K562 (cell line): Measurements from ENCODE around the gene PTBP3. TPM values are rescaled to one million over a fixed set of nuclear protein-coding genes. Genes with fewer than 3 reads are reported as not detected.

Source experiments
- BCL6 ChIP-seq: fragments of 250-450 bp; sonication (Bioruptor Pico); IDR thresholded peaks from 2 replicates; pipeline ENCODE4 v1.4.0; 2020
- ETS1 ChIP-seq: conservative IDR thresholded peaks from 2 replicates; pipeline ENCODE4 v1.6.1; 2011; ENCODE audit warnings: low read depth, mild to moderate bottlenecking, low read length; ENCODE audit not compliant: control insufficient read depth
- HNRNPH1 ChIP-seq: fragments of 200-400 bp; formaldehyde crosslinking; optimal IDR thresholded peaks from 2 replicates; pipeline ENCODE3; 2017; ENCODE audit warnings: low read depth, mild to moderate bottlenecking, low read length, moderate library complexity
- IRF9 ChIP-seq: fragments of 450-650 bp; IDR thresholded peaks from 2 replicates; pipeline ENCODE4 v1.6.1; 2016; ENCODE audit warnings: missing biosample characterization, missing genetic modification characterization
- KDM2B ChIP-seq: fragments of 250-450 bp; sonication (Bioruptor Pico); IDR thresholded peaks from 2 replicates; pipeline ENCODE4 v1.8.0; 2021; ENCODE audit warnings: mild to moderate bottlenecking, moderate library complexity
- LEF1 ChIP-seq: fragments of 450-650 bp; IDR thresholded peaks from 2 replicates; pipeline ENCODE4 v1.6.1; 2016; ENCODE audit warnings: mild to moderate bottlenecking
- NR4A1 ChIP-seq, 2 experiments: fragments of 250-450 bp in 1 of 2; fragments of 450-650 bp in 1 of 2; sonication (Bioruptor Pico) in 1 of 2; IDR thresholded peaks; 2 replicates each; pipeline versions ENCODE4 v1.4.0 to v1.6.1; 2016 to 2020; ENCODE audit warnings: mild to moderate bottlenecking in 2 of 2, missing compliant biosample characterization in 1 of 2, missing genetic modification characterization in 1 of 2, moderate library complexity in 1 of 2
- SIN3B ChIP-seq: fragments of 450-650 bp; IDR thresholded peaks from 2 replicates; pipeline ENCODE4 v1.6.1; 2017; ENCODE audit warnings: low read depth, mild to moderate bottlenecking, moderate library complexity
- THRB ChIP-seq: fragments of 450-650 bp; formaldehyde crosslinking; conservative IDR thresholded peaks from 2 replicates; pipeline ENCODE4 v1.4.0; 2022; ENCODE audit warnings: mild to moderate bottlenecking, missing genetic modification characterization
- polyA plus RNA-seq, 8 experiments: library from polyadenylated mRNA; depleted of rRNA in 4 of 8; stranded (reverse) in 5 of 8; unstranded in 3 of 8; fragments of >200 nt; fragmentation: Nextera tagmentation in 2 of 8; fragmentation: Illumina TruSeq in 1 of 8; extraction: Ambion mirVana in 2 of 8; extraction: Trizol in 1 of 8; gene quantifications; 2 replicates each; pipeline versions ENCODE4 v1.2.1 to v1.2.3, GENCODE V29; 2011 to 2014; ENCODE audit warnings: inconsistent platforms in 1 of 8, missing spikeins in 1 of 8
- total RNA-seq, 7 experiments: library from RNA; depleted of rRNA in 6 of 7; stranded (reverse); fragments of >200 nt in 6 of 7; fragmentation: Illumina TruSeq in 2 of 7; extraction: Trizol in 2 of 7; gene quantifications; 2 replicates each; pipeline versions ENCODE4 v1.2.1 to v1.2.3, GENCODE V29; 2011 to 2021; ENCODE audit warnings: low replicate concordance in 1 of 7
- TF ChIP-seq, protein P1 (sequence below): fragments of 250-450 bp; sonication (Bioruptor Pico); IDR thresholded peaks from 2 replicates; pipeline ENCODE4 v1.8.0; 2022; ENCODE audit warnings: moderate library complexity, mild to moderate bottlenecking, inconsistent platforms
- TF ChIP-seq, protein P2 (sequence below): fragments of 250-450 bp; sonication (Bioruptor Pico); IDR thresholded peaks from 2 replicates; pipeline ENCODE4 v1.5.0; 2021
- TF ChIP-seq, protein P3 (sequence below): sonication (generic); formaldehyde crosslinking; IDR thresholded peaks from 2 replicates; pipeline ENCODE4 v1.8.0; 2023; ENCODE audit warnings: missing genetic modification reagents, mild to moderate bottlenecking, borderline replicate concordance
- TF ChIP-seq, protein P4 (sequence below): sonication (generic); formaldehyde crosslinking; IDR thresholded peaks from 2 replicates; pipeline ENCODE4 v1.8.1; 2023; ENCODE audit warnings: mild to moderate bottlenecking, missing genetic modification reagents

PTBP3 gene
- total and polyA plus RNA-seq, 9 of the 15 experiments (the other 6 are each of a cell fraction or from before 2014, with no cell fraction given) = 22.4 to 132 (median 68.0) TPM

DNA sequence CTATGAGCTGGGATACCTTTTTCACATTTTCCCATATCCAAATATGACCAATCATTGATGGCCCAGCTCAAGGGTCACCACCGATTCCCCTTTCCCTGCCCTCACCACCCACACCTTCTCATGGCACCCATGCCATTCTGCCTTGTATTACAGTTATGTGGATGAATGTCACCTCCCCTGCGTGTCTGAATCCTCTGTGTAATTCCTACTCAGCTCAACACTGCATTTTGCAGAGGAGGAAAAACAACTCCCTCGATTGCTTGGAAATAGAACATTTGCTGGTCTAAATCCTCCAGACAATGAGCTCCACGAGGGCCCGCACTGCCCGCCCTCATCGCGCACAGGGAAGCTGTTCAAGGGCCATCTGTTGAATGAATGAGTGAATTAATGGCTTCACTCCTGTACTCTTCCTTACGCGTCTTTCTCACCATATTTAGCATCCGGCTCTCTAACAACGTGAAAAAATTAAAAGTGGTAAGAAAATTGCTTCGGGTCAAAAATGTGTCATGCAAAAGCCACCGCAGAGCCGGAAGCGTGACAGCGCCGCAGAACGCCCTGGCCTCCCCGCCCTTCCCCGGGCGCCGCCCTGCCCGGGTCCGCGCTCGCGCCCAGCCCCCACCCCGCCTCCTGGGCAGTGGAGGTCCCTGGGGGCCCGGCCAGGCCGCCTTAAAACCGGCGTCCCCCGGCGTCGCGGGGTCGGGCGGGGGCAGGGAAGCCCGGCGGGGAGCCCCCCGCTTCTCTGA lies 159.0 kb downstream of the PTBP3 start (continued):
- TF ChIP-seq, protein P1, sequence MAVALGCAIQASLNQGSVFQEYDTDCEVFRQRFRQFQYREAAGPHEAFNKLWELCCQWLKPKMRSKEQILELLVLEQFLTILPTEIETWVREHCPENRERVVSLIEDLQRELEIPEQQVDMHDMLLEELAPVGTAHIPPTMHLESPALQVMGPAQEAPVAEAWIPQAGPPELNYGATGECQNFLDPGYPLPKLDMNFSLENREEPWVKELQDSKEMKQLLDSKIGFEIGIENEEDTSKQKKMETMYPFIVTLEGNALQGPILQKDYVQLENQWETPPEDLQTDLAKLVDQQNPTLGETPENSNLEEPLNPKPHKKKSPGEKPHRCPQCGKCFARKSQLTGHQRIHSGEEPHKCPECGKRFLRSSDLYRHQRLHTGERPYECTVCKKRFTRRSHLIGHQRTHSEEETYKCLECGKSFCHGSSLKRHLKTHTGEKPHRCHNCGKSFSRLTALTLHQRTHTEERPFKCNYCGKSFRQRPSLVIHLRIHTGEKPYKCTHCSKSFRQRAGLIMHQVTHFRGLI (CRISPR knock-in tag) = no peak
- TF ChIP-seq, protein P2, sequence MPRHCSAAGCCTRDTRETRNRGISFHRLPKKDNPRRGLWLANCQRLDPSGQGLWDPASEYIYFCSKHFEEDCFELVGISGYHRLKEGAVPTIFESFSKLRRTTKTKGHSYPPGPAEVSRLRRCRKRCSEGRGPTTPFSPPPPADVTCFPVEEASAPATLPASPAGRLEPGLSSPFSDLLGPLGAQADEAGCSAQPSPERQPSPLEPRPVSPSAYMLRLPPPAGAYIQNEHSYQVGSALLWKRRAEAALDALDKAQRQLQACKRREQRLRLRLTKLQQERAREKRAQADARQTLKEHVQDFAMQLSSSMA = no peak
- TF ChIP-seq ETS1 (no peak; the same call in 1 of the 2 replicates), HNRNPH1 (no peak), LEF1 (no peak), THRB (0 out of 2 replicates have a peak, but pooled peaks have one; percentile 32), BCL6 (CRISPR knock-in tag) (no peak), IRF9 (tag) (peak; percentile 32; the same call in 1 of the 2 replicates), NR4A1 (CRISPR knock-in tag; IDR thresholded peaks at IDR 0.05) (no peak), NR4A1 (tag; IDR thresholded peaks at IDR 0.05) (no peak), SIN3B (no peak), KDM2B (CRISPR knock-in tag) (no peak)
- TF ChIP-seq, protein P3, sequence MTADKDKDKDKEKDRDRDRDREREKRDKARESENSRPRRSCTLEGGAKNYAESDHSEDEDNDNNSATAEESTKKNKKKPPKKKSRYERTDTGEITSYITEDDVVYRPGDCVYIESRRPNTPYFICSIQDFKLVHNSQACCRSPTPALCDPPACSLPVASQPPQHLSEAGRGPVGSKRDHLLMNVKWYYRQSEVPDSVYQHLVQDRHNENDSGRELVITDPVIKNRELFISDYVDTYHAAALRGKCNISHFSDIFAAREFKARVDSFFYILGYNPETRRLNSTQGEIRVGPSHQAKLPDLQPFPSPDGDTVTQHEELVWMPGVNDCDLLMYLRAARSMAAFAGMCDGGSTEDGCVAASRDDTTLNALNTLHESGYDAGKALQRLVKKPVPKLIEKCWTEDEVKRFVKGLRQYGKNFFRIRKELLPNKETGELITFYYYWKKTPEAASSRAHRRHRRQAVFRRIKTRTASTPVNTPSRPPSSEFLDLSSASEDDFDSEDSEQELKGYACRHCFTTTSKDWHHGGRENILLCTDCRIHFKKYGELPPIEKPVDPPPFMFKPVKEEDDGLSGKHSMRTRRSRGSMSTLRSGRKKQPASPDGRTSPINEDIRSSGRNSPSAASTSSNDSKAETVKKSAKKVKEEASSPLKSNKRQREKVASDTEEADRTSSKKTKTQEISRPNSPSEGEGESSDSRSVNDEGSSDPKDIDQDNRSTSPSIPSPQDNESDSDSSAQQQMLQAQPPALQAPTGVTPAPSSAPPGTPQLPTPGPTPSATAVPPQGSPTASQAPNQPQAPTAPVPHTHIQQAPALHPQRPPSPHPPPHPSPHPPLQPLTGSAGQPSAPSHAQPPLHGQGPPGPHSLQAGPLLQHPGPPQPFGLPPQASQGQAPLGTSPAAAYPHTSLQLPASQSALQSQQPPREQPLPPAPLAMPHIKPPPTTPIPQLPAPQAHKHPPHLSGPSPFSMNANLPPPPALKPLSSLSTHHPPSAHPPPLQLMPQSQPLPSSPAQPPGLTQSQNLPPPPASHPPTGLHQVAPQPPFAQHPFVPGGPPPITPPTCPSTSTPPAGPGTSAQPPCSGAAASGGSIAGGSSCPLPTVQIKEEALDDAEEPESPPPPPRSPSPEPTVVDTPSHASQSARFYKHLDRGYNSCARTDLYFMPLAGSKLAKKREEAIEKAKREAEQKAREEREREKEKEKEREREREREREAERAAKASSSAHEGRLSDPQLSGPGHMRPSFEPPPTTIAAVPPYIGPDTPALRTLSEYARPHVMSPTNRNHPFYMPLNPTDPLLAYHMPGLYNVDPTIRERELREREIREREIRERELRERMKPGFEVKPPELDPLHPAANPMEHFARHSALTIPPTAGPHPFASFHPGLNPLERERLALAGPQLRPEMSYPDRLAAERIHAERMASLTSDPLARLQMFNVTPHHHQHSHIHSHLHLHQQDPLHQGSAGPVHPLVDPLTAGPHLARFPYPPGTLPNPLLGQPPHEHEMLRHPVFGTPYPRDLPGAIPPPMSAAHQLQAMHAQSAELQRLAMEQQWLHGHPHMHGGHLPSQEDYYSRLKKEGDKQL (CRISPR knock-in tag) = no peak
- TF ChIP-seq, protein P4, sequence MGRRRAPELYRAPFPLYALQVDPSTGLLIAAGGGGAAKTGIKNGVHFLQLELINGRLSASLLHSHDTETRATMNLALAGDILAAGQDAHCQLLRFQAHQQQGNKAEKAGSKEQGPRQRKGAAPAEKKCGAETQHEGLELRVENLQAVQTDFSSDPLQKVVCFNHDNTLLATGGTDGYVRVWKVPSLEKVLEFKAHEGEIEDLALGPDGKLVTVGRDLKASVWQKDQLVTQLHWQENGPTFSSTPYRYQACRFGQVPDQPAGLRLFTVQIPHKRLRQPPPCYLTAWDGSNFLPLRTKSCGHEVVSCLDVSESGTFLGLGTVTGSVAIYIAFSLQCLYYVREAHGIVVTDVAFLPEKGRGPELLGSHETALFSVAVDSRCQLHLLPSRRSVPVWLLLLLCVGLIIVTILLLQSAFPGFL (CRISPR knock-in tag) = no peak
